ENCODE measurements around the gene SPAG16. TPM values are rescaled to one million over a fixed set of nuclear protein-coding genes. Genes with fewer than 3 reads are reported as not detected.

The SPAG16 gene
- total RNA-seq, 2 donors from 2014 or later = 15.5 to 22.8 TPM

- Histone ChIP-seq H3K9me3 (no peaks in the 10 kb centered on the region), H3K27ac (no peak overlapping the region), H3K4me3 (no peak overlapping the region), H3K4me1 (no peaks in the 10 kb centered on the region), H3K36me3 (replicated peaks in 1 of 2; ENCODE audit: insufficient read depth in 1 of 2, low read depth in 2 of 2) (no peaks in the 10 kb centered on the region), H3K27me3 (no peaks in the 10 kb centered on the region)
- no peak for ATAC-seq
- intact Hi-C loops (cut with DNase I) = no loop called here
- TF ChIP-seq POLR2A (IDR thresholded peaks at IDR 0.05) = no peak
- no peak for TF ChIP-seq CTCF (IDR thresholded peaks at IDR 0.05)
- no peak for DNase-seq
Observed at GRCh38 chr2:214293593-214293992, 1009.3 kb downstream of the SPAG16 start.

- Histone ChIP-seq H3K27me3 (no peaks in the 10 kb centered on the region), H3K9me3 (no peaks in the 10 kb centered on the region), H3K27ac (no peak overlapping the region), H3K36me3 (replicated peaks in 1 of 2; ENCODE audit: insufficient read depth in 1 of 2, low read depth in 2 of 2) (no peaks in the 10 kb centered on the region), H3K4me3 (no peak overlapping the region), H3K4me1 (no peaks in the 10 kb centered on the region)
- intact Hi-C loops (cut with DNase I) = no loop called here
- DNase-seq = no peak
- ATAC-seq = no peak
- TF ChIP-seq CTCF (IDR thresholded peaks at IDR 0.05) = no peak
- no peak for TF ChIP-seq POLR2A (IDR thresholded peaks at IDR 0.05)
Observed at GRCh38 chr2:214294426-214294825, 1010.2 kb downstream of the SPAG16 start.

GRCh38 chr2:214297423-214297822 is 1013.2 kb downstream of the SPAG16 start:
- Histone ChIP-seq H3K4me1 (no peaks in the 10 kb centered on the region), H3K4me3 (no peak overlapping the region), H3K36me3 (replicated peaks in 1 of 2; ENCODE audit: insufficient read depth in 1 of 2, low read depth in 2 of 2) (no peaks in the 10 kb centered on the region), H3K27ac (no peak overlapping the region), H3K27me3 (no peaks in the 10 kb centered on the region), H3K9me3 (no peaks in the 10 kb centered on the region)
- intact Hi-C loops (cut with DNase I) = no loop called here
- ATAC-seq = no peak
- TF ChIP-seq POLR2A (IDR thresholded peaks at IDR 0.05) = no peak
- no peak for TF ChIP-seq CTCF (IDR thresholded peaks at IDR 0.05)
- 40 to 47% methylated on average over 2 of the region's 2 CpGs for WGBS, 2 donors
- DNase-seq = no peak

GRCh38 chr2:214310319-214310718 is 1026.1 kb downstream of the SPAG16 start:
- no peak for DNase-seq
- intact Hi-C loops (cut with DNase I) = no loop called here

More at GRCh38 chr2:214310319-214310718, 1026.1 kb downstream of the SPAG16 start:
- ATAC-seq = no peak
- peaks cover 0 to 6% (median 0%) of the 10 kb centered on the region in 3 donors for H3K9me3 ChIP-seq
- H3K4me3 ChIP-seq = no peak overlapping the region
- H3K27ac ChIP-seq = no peak overlapping the region
- no peaks in the 10 kb centered on the region for H3K36me3 ChIP-seq (replicated peaks in 1 of 2; ENCODE audit: insufficient read depth in 1 of 2, low read depth in 2 of 2)
- TF ChIP-seq CTCF (IDR thresholded peaks at IDR 0.05) (no peak), POLR2A (IDR thresholded peaks at IDR 0.05) (no peak)
- no peaks in the 10 kb centered on the region for H3K4me1 ChIP-seq
- no peaks in the 10 kb centered on the region for H3K27me3 ChIP-seq

Measured in body of pancreas (tissue), 4 donors.